K562 (cell line): ENCODE data around the gene C17orf75. TPM values are rescaled to one million over a fixed set of nuclear protein-coding genes. Genes with fewer than 3 reads are reported as not detected.
A peak's percentile ranks its signal among the peaks of the same experiment; 100 is the strongest.

Experiments used
- ARID3B ChIP-seq: fragments of 250-450 bp; sonication (Bioruptor Pico); IDR thresholded peaks from 2 replicates; pipeline ENCODE4 v1.4.0; 2020; ENCODE audit warnings: borderline replicate concordance
- ASH1L ChIP-seq: fragments of 450-650 bp; IDR thresholded peaks from 2 replicates; pipeline ENCODE4 v1.6.1; 2018; ENCODE audit warnings: borderline replicate concordance, mild to moderate bottlenecking, low read depth; ENCODE audit not compliant: partially characterized antibody
- ATF6 ChIP-seq: sonication (generic); formaldehyde crosslinking; IDR thresholded peaks from 2 replicates; pipeline ENCODE4 v1.4.0; 2020; ENCODE audit warnings: mild to moderate bottlenecking, missing genetic modification reagents
- COPS2 ChIP-seq: fragments of 450-650 bp; conservative IDR thresholded peaks from 2 replicates; pipeline ENCODE4 v1.6.1; 2016; ENCODE audit warnings: mild to moderate bottlenecking, moderate library complexity
- ESRRB ChIP-seq: fragments of 250-450 bp; sonication (Bioruptor Pico); IDR thresholded peaks from 2 replicates; pipeline ENCODE4 v1.5.0; 2020; ENCODE audit warnings: mild to moderate bottlenecking, moderate library complexity, borderline replicate concordance
- FOXA3 ChIP-seq, 2 experiments: fragments of 450-650 bp in 1 of 2; sonication (generic) in 1 of 2; formaldehyde crosslinking; IDR thresholded peaks in 1 of 2; conservative IDR thresholded peaks in 1 of 2; 2 replicates each; pipeline versions ENCODE4 v1.4.0 to v1.8.0; 2020 to 2022; ENCODE audit warnings: mild to moderate bottlenecking in 2 of 2, missing genetic modification reagents in 1 of 2
- MCM7 ChIP-seq, 2 experiments: fragments of 450-650 bp; IDR thresholded peaks; 2 replicates each; pipeline ENCODE4 v1.6.1; 2016 to 2018
- NRF1 ChIP-seq, 2 experiments: fragments of 450-650 bp; IDR thresholded peaks in 1 of 2; conservative IDR thresholded peaks in 1 of 2; 2 replicates each; pipeline ENCODE4 v1.6.1; 2014; ENCODE audit warnings: mild to moderate bottlenecking in 2 of 2
- POLR3A ChIP-seq: IDR thresholded peaks from 2 replicates; pipeline ENCODE4 v1.6.1; 2011; ENCODE audit warnings: borderline replicate concordance, mild to moderate bottlenecking, moderate library complexity; ENCODE audit not compliant: insufficient read length, insufficient read depth; ENCODE audit errors: extremely low read depth
- RBM17 ChIP-seq: fragments of 200-400 bp; formaldehyde crosslinking; IDR thresholded peaks from 2 replicates; pipeline ENCODE4 v1.6.1; 2017; ENCODE audit warnings: low read depth, mild to moderate bottlenecking, low read length, borderline replicate concordance
- SMAD1 ChIP-seq: fragments of 150-350 bp; IDR thresholded peaks from 2 replicates; pipeline ENCODE4 v1.6.1; 2014; ENCODE audit warnings: low read length, low read depth; ENCODE audit not compliant: partially characterized antibody
- ZBTB33 ChIP-seq: sonication (generic); formaldehyde crosslinking; IDR thresholded peaks from 2 replicates; pipeline ENCODE4 v1.8.1; 2023; ENCODE audit warnings: mild to moderate bottlenecking, missing genetic modification reagents
- ZNF134 ChIP-seq: fragments of 250-450 bp; sonication (Bioruptor Pico); conservative IDR thresholded peaks from 2 replicates; pipeline ENCODE4 v1.4.0; 2020
- ZNF407 ChIP-seq: fragments of 450-650 bp; IDR thresholded peaks from 2 replicates; pipeline ENCODE4 v1.6.1; 2016; ENCODE audit warnings: low read depth
- ZNF785 ChIP-seq: fragments of 250-450 bp; sonication (Bioruptor Pico); IDR thresholded peaks from 2 replicates; pipeline ENCODE4 v1.4.0; 2020; ENCODE audit warnings: mild to moderate bottlenecking
- polyA plus RNA-seq, 8 experiments: library from polyadenylated mRNA; depleted of rRNA in 4 of 8; stranded (reverse) in 5 of 8; unstranded in 3 of 8; fragments of >200 nt; fragmentation: Nextera tagmentation in 2 of 8; fragmentation: Illumina TruSeq in 1 of 8; extraction: Ambion mirVana in 2 of 8; extraction: Trizol in 1 of 8; gene quantifications; 2 replicates each; pipeline versions ENCODE4 v1.2.1 to v1.2.3, GENCODE V29; 2011 to 2014; ENCODE audit warnings: inconsistent platforms in 1 of 8, missing spikeins in 1 of 8
- total RNA-seq, 7 experiments: library from RNA; depleted of rRNA in 6 of 7; stranded (reverse); fragments of >200 nt in 6 of 7; fragmentation: Illumina TruSeq in 2 of 7; extraction: Trizol in 2 of 7; gene quantifications; 2 replicates each; pipeline versions ENCODE4 v1.2.1 to v1.2.3, GENCODE V29; 2011 to 2021; ENCODE audit warnings: low replicate concordance in 1 of 7

C17orf75 gene
- total and polyA plus RNA-seq, 9 of the 15 experiments (the other 6 are each of a cell fraction or from before 2014, with no cell fraction given) = 15.5 to 55.7 (median 18.5) TPM

GRCh38 chr17:32286518-32286900 lies 55.5 kb downstream of the C17orf75 start (continued):
- TF ChIP-seq ZNF407 (no peak), FOXA3 (CRISPR knock-in tag; conservative IDR thresholded peaks at IDR 0.05 in 1 of 2, IDR thresholded peaks at IDR 0.05 in 1 of 2) (no peak), ASH1L (no peak), ESRRB (CRISPR knock-in tag) (no peak), COPS2 (no peak), NRF1 (conservative IDR thresholded peaks at IDR 0.05 in 1 of 2, IDR thresholded peaks at IDR 0.05 in 1 of 2) (peak; percentile 67 to 69), MCM7 (IDR thresholded peaks at IDR 0.05) (no peak), ATF6 (no peak), ZNF134 (CRISPR knock-in tag) (no peak), SMAD1 (no peak), POLR3A (no peak), ZBTB33 (CRISPR knock-in tag) (no peak), ARID3B (CRISPR knock-in tag) (no peak), RBM17 (no peak), ZNF785 (CRISPR knock-in tag) (no peak)
